Parathyroid adenoma (tissue), 2 donors: ENCODE measurements around the gene ANKRD44.
"Not testable (repeated sequence)": the region's sequence is repeated elsewhere in the genome, so short reads cannot be mapped to it uniquely, and the experiment has no call there.

Experiments
- H2AFZ ChIP-seq: fragments of 300-600 bp; sonication (generic); one replicate; pipeline ENCODE4 v1.7.0; 2017; ENCODE audit warnings: antibody characterized with exemption, mild to moderate bottlenecking
- H3K27ac ChIP-seq: fragments of 300-600 bp; sonication (generic); one replicate; pipeline ENCODE4 v1.7.0; 2017
- H3K27me3 ChIP-seq: fragments of 300-600 bp; sonication (generic); one replicate; pipeline ENCODE4 v1.7.0; 2017; ENCODE audit warnings: low read length; ENCODE audit not compliant: control insufficient read depth, insufficient read depth
- H3K36me3 ChIP-seq: fragments of 300-600 bp; sonication (generic); one replicate; pipeline ENCODE4 v1.7.0; 2017; ENCODE audit warnings: low read length; ENCODE audit not compliant: control insufficient read depth, insufficient read depth
- H3K4me1 ChIP-seq: fragments of 300-600 bp; sonication (generic); one replicate; pipeline ENCODE4 v1.7.0; 2017; ENCODE audit warnings: control low read depth
- H3K4me2 ChIP-seq: fragments of 300-600 bp; sonication (generic); one replicate; pipeline ENCODE4 v1.7.0; 2017; ENCODE audit warnings: low read length
- H3K4me3 ChIP-seq: fragments of 300-600 bp; sonication (generic); one replicate; pipeline ENCODE4 v1.7.0; 2017; ENCODE audit warnings: low read depth, low read length
- H3K79me2 ChIP-seq: fragments of 300-600 bp; sonication (generic); one replicate; pipeline ENCODE4 v1.7.0; 2017; ENCODE audit warnings: control low read depth
- H3K9ac ChIP-seq: fragments of 300-600 bp; sonication (generic); one replicate; pipeline ENCODE4 v1.7.0; 2017; ENCODE audit warnings: mild to moderate bottlenecking
- H3K9me3 ChIP-seq: fragments of 300-600 bp; sonication (generic); one replicate; pipeline ENCODE4 v1.7.0; 2017; ENCODE audit warnings: low read length; ENCODE audit not compliant: control insufficient read depth
- CTCF ChIP-seq: fragments of 300-600 bp; sonication (generic); IDR thresholded peaks from one replicate; pipeline ENCODE4 v1.7.0; 2017; ENCODE audit warnings: antibody characterized with exemption, mild to moderate bottlenecking
- donor health status: primary hyperparathyroidism.

The ANKRD44 gene

GRCh38 chr2:197011021-197011417 is 299.6 kb downstream of the ANKRD44 start:
- Histone ChIP-seq H3K4me3 (no peak overlapping the region), H3K9me3 (no peaks in the 10 kb centered on the region), H3K36me3 (no peaks in the 10 kb centered on the region), H2AFZ (no peak overlapping the region), H3K79me2 (no peaks in the 10 kb centered on the region), H3K4me2 (no peak overlapping the region), H3K27me3 (no peaks in the 10 kb centered on the region), H3K9ac (no peak overlapping the region), H3K4me1 (no peaks in the 10 kb centered on the region), H3K27ac (no peak overlapping the region)
- TF ChIP-seq CTCF: no peak

GRCh38 chr2:197010200-197011020 is 300.2 kb downstream of the ANKRD44 start:
- Histone ChIP-seq H3K4me2 (no peak overlapping the region), H3K4me3 (no peak overlapping the region), H3K79me2 (no peaks in the 10 kb centered on the region), H3K36me3 (no peaks in the 10 kb centered on the region), H3K27me3 (no peaks in the 10 kb centered on the region), H3K9me3 (no peaks in the 10 kb centered on the region), H3K4me1 (no peaks in the 10 kb centered on the region), H3K27ac (no peak overlapping the region), H3K9ac (no peak overlapping the region), H2AFZ (no peak overlapping the region)
- TF ChIP-seq CTCF: no peak

GRCh38 chr2:197008741-197009341 is 301.7 kb downstream of the ANKRD44 start:
- H3K4me1 ChIP-seq, H3K4me2 ChIP-seq, H3K9ac ChIP-seq, H3K9me3 ChIP-seq, H3K27me3 ChIP-seq, H2AFZ ChIP-seq, H3K27ac ChIP-seq, H3K4me3 ChIP-seq, H3K79me2 ChIP-seq, H3K36me3 ChIP-seq: not testable (repeated sequence)

GRCh38 chr2:197007716-197008628 is 302.6 kb downstream of the ANKRD44 start:
- H3K27me3 ChIP-seq: no peaks in the 10 kb centered on the region
- no peak overlapping the region for H3K4me3 ChIP-seq
- no peak overlapping the region for H3K27ac ChIP-seq
- H2AFZ ChIP-seq: no peak overlapping the region
- no peaks in the 10 kb centered on the region for H3K4me1 ChIP-seq
- no peak overlapping the region for H3K4me2 ChIP-seq
- H3K9ac ChIP-seq: no peak overlapping the region
- no peaks in the 10 kb centered on the region for H3K79me2 ChIP-seq
- H3K9me3 ChIP-seq: no peaks in the 10 kb centered on the region
- no peak for TF ChIP-seq CTCF
- H3K36me3 ChIP-seq: no peaks in the 10 kb centered on the region

- Histone ChIP-seq H3K27ac (no peak overlapping the region), H3K79me2 (no peaks in the 10 kb centered on the region), H3K4me2 (no peak overlapping the region), H3K4me3 (no peak overlapping the region), H3K9me3 (no peaks in the 10 kb centered on the region), H3K9ac (no peak overlapping the region), H3K27me3 (no peaks in the 10 kb centered on the region), H3K36me3 (no peaks in the 10 kb centered on the region), H3K4me1 (no peaks in the 10 kb centered on the region), H2AFZ (no peak overlapping the region)
- TF ChIP-seq CTCF: no peak
These were observed 308.7 kb downstream of the ANKRD44 start for GRCh38 chr2:197001921-197002320.
